KMS-11 (cell line): ENCODE data around the gene QRICH2.
"Not testable (repeated sequence)": the region's sequence is repeated elsewhere in the genome, so short reads cannot be mapped to it uniquely, and the experiment has no call there.

Source experiments
- H2AFZ ChIP-seq: fragments of 200-600 bp; sonication (generic); 2 replicates; pipeline ENCODE4 v1.6.1; 2016; ENCODE audit warnings: antibody characterized with exemption, mixed run types, low read depth
- H3K27ac ChIP-seq: fragments of 200-600 bp; sonication (generic); 2 replicates; pipeline ENCODE4 v1.6.1; 2016; ENCODE audit warnings: mild to moderate bottlenecking, mixed run types
- H3K27me3 ChIP-seq: fragments of 200-600 bp; sonication (generic); 2 replicates; pipeline ENCODE4 v1.6.1; 2017; ENCODE audit warnings: mild to moderate bottlenecking, low read depth, mixed run types, moderate library complexity; ENCODE audit not compliant: insufficient read depth
- H3K36me3 ChIP-seq: fragments of 200-600 bp; sonication (generic); 2 replicates; pipeline ENCODE4 v1.6.1; 2017; ENCODE audit warnings: mild to moderate bottlenecking, mixed run types; ENCODE audit not compliant: insufficient read depth
- H3K4me1 ChIP-seq: fragments of 200-600 bp; sonication (generic); 2 replicates; pipeline ENCODE4 v1.6.1; 2016; ENCODE audit warnings: mild to moderate bottlenecking, low read depth, mixed run types; ENCODE audit not compliant: poor library complexity, severe bottlenecking
- H3K4me2 ChIP-seq: fragments of 200-600 bp; sonication (generic); 2 replicates; pipeline ENCODE4 v1.7.0; 2016; ENCODE audit warnings: mild to moderate bottlenecking, mixed run types
- H3K4me3 ChIP-seq: fragments of 200-600 bp; sonication (generic); IDR thresholded peaks from 2 replicates; pipeline ENCODE4 v1.6.1; 2017; ENCODE audit warnings: low read depth, low read length, mixed read lengths; ENCODE audit not compliant: insufficient read depth
- H3K79me2 ChIP-seq: fragments of 200-600 bp; sonication (generic); 2 replicates; pipeline ENCODE4 v1.6.1; 2016; ENCODE audit warnings: low read depth, mixed run types; ENCODE audit not compliant: insufficient read depth
- H3K9ac ChIP-seq: fragments of 200-600 bp; sonication (generic); 2 replicates; pipeline ENCODE4 v1.6.1; 2016; ENCODE audit warnings: mild to moderate bottlenecking, mixed run types
- H4K20me1 ChIP-seq: fragments of 200-600 bp; sonication (generic); 2 replicates; pipeline ENCODE4 v1.6.1; 2016; ENCODE audit warnings: mild to moderate bottlenecking, mixed run types; ENCODE audit not compliant: insufficient read depth
- CTCF ChIP-seq: fragments of 200-600 bp; sonication (generic); conservative IDR thresholded peaks from 2 replicates; pipeline ENCODE4 v1.6.1; 2017; ENCODE audit warnings: low read depth, mild to moderate bottlenecking, antibody characterized with exemption, low read length, moderate library complexity, mixed read lengths

QRICH2 gene

GRCh38 chr17:76234354-76234679, 73.8 kb downstream of the QRICH2 start:
- H3K79me2 ChIP-seq, result peaks cover 4% of the 10 kb centered on the region; the same call in 1 of the 2 replicates
- peaks cover 23% of the 10 kb centered on the region for H3K4me1 ChIP-seq
- H2AFZ ChIP-seq, result no peak overlapping the region
- no peaks in the 10 kb centered on the region for H4K20me1 ChIP-seq
- H3K9ac ChIP-seq, result no peak overlapping the region
- no peak overlapping the region for H3K4me3 ChIP-seq
- H3K27me3 ChIP-seq, result no peaks in the 10 kb centered on the region
- H3K36me3 ChIP-seq, result no peaks in the 10 kb centered on the region
- no peak for TF ChIP-seq CTCF
- H3K27ac ChIP-seq, result no peak overlapping the region
- no peak overlapping the region for H3K4me2 ChIP-seq

GRCh38 chr17:76233588-76234353, 74.3 kb downstream of the QRICH2 start:
- H3K4me2 ChIP-seq, result no peak overlapping the region

GRCh38 chr17:76232342-76232741, 75.7 kb downstream of the QRICH2 start:
- Histone ChIP-seq H3K4me1 (peaks cover 9% of the 10 kb centered on the region), H3K27me3 (no peaks in the 10 kb centered on the region), H3K4me3 (no peak overlapping the region), H4K20me1 (no peaks in the 10 kb centered on the region), H3K4me2 (no peak overlapping the region), H3K9ac (no peak overlapping the region), H3K36me3 (no peaks in the 10 kb centered on the region), H3K27ac (no peak overlapping the region), H3K79me2 (no peaks in the 10 kb centered on the region; the same call in 1 of the 2 replicates), H2AFZ (no peak overlapping the region)
- TF ChIP-seq CTCF, result no peak

More at GRCh38 chr17:76233588-76234353, 74.3 kb downstream of the QRICH2 start:
- H3K79me2 ChIP-seq, result peaks cover 4% of the 10 kb centered on the region; the same call in 1 of the 2 replicates
- H2AFZ ChIP-seq, result no peak overlapping the region
- H3K4me3 ChIP-seq, result no peak overlapping the region
- no peak overlapping the region for H3K9ac ChIP-seq
- no peaks in the 10 kb centered on the region for H3K27me3 ChIP-seq
- H3K4me1 ChIP-seq, result peaks cover 18% of the 10 kb centered on the region
- no peak for TF ChIP-seq CTCF
- no peaks in the 10 kb centered on the region for H3K36me3 ChIP-seq
- no peak overlapping the region for H3K27ac ChIP-seq
- H4K20me1 ChIP-seq, result no peaks in the 10 kb centered on the region

GRCh38 chr17:76226749-76227148, 81.3 kb downstream of the QRICH2 start:
- H3K4me2 ChIP-seq, H3K4me1 ChIP-seq, H4K20me1 ChIP-seq, H3K27me3 ChIP-seq, H2AFZ ChIP-seq, H3K4me3 ChIP-seq, H3K79me2 ChIP-seq, H3K36me3 ChIP-seq, H3K9ac ChIP-seq, H3K27ac ChIP-seq: not testable (repeated sequence)

- H2AFZ ChIP-seq, H3K27ac ChIP-seq, H4K20me1 ChIP-seq, H3K4me2 ChIP-seq, H3K9ac ChIP-seq, H3K27me3 ChIP-seq, H3K4me1 ChIP-seq, H3K79me2 ChIP-seq, H3K4me3 ChIP-seq, H3K36me3 ChIP-seq: not testable (repeated sequence)
Observed at GRCh38 chr17:76225373-76226086, 82.5 kb downstream of the QRICH2 start.
